ENCODE results near the gene ASB15.

- TF ChIP-seq CTCF (IDR thresholded peaks at IDR 0.05; ENCODE audit: extremely low read depth in 1 of 2, insufficient read depth in 1 of 2, low read depth in 1 of 2, low read length in 2 of 2) (no peak), GATA2 (IDR thresholded peaks at IDR 0.05; ENCODE audit: insufficient read depth, insufficient read length, low read depth, low read length) (no peak), MAX (IDR thresholded peaks at IDR 0.05; ENCODE audit: insufficient read depth, insufficient read length) (no peak)
These were observed 13.7 kb downstream of the ASB15 start for GRCh38 chr7:123615344-123615743.

All from endothelial cell of umbilical vein (primary cell).